IMR-90 (cell line): ENCODE data around the gene VIPR2. TPM values are rescaled to one million over a fixed set of nuclear protein-coding genes. Genes with fewer than 3 reads are reported as not detected.

Experiments used
- ATAC-seq: fragments of 200-7000 bp; cut with Tn5 transposase; 2 replicates; pipeline ENCODE4 v1.9.1; 2020; ENCODE audit warnings: low read depth, mild to moderate bottlenecking, moderate library complexity
- BruUV-seq: library from RNA; stranded (reverse); fragments of 400-500 nt; replicated peaks from 2 replicates; lab custom pipeline; 2021; lab: Mats Ljungman, UMichigan
- CTCF ChIA-PET: fragments of 300-600 bp; formaldehyde crosslinking; extraction: SDS; loops from one replicate; lab custom pipeline; 2021; ENCODE audit warnings: antibody characterized with exemption; lab: Yijun Ruan, JAX
- POLR2A ChIA-PET: fragments of 300-600 bp; sonication (Branson Sonifier 250); formaldehyde crosslinking; loops from one replicate; lab custom pipeline; 2022; ENCODE audit warnings: antibody characterized with exemption; ENCODE audit not compliant: unreplicated experiment; lab: Charles Lee
- DNase-seq: peaks from one replicate; pipeline ENCODE4 v3.0.0; 2013
- H2AFZ ChIP-seq: replicated peaks from 2 replicates; pipeline ENCODE3; 2013; ENCODE audit warnings: low read length, mild to moderate bottlenecking; ENCODE audit not compliant: poor library complexity
- H2AK5ac ChIP-seq: 2 replicates; pipeline ENCODE4 v1.6.1; 2013; ENCODE audit warnings: low read depth, low read length, inconsistent platforms
- H2AK9ac ChIP-seq: replicated peaks from 2 replicates; pipeline ENCODE3; 2013; ENCODE audit warnings: mild to moderate bottlenecking, low read depth, low read length, moderate library complexity; ENCODE audit not compliant: poor library complexity
- H2BK120ac ChIP-seq: 2 replicates; pipeline ENCODE4 v1.6.1; 2013; ENCODE audit warnings: low read depth, low read length, inconsistent platforms
- H2BK15ac ChIP-seq: 3 replicates; pipeline ENCODE4 v1.6.1; 2013; ENCODE audit warnings: low read depth, low read length, inconsistent platforms
- H2BK20ac ChIP-seq: 2 replicates; pipeline ENCODE4 v1.6.1; 2013; ENCODE audit warnings: low read depth, mild to moderate bottlenecking, inconsistent platforms, low read length, moderate library complexity
- H2BK5ac ChIP-seq: 2 replicates; pipeline ENCODE4 v1.6.1; 2013; ENCODE audit warnings: mild to moderate bottlenecking, low read depth, low read length, inconsistent platforms; ENCODE audit not compliant: poor library complexity, severe bottlenecking
- H3K14ac ChIP-seq: replicated peaks from 2 replicates; pipeline ENCODE4 v1.6.1; 2013; ENCODE audit warnings: low read depth, low read length, inconsistent platforms
- H3K18ac ChIP-seq: 2 replicates; pipeline ENCODE4 v1.6.1; 2013; ENCODE audit warnings: low read depth, low read length, control low read depth
- H3K23ac ChIP-seq: 2 replicates; pipeline ENCODE4 v1.6.1; 2013; ENCODE audit warnings: low read depth, low read length, inconsistent platforms
- H3K27ac ChIP-seq: 2 replicates; pipeline ENCODE4 v1.5.1; 2013; ENCODE audit warnings: mild to moderate bottlenecking, control low read depth, low read length; ENCODE audit not compliant: insufficient read depth
- H3K27me3 ChIP-seq: 2 replicates; pipeline ENCODE4 v1.6.1; 2013; ENCODE audit warnings: low read length; ENCODE audit not compliant: control insufficient read depth, insufficient read depth
- H3K36me3 ChIP-seq: 2 replicates; pipeline ENCODE4 v1.6.1; 2013; ENCODE audit warnings: low read length, mixed read lengths; ENCODE audit not compliant: control insufficient read depth, insufficient read depth
- H3K4ac ChIP-seq: 2 replicates; pipeline ENCODE4 v1.6.1; 2013; ENCODE audit warnings: low read depth, low read length, inconsistent platforms
- H3K4me1 ChIP-seq: 2 replicates; pipeline ENCODE4 v1.6.1; 2013; ENCODE audit warnings: low read length, mixed read lengths; ENCODE audit not compliant: control insufficient read depth, insufficient read depth
- H3K4me2 ChIP-seq: 2 replicates; pipeline ENCODE4 v1.6.1; 2013; ENCODE audit warnings: low read depth, mild to moderate bottlenecking, control low read depth, low read length, moderate library complexity
- H3K4me3 ChIP-seq: 2 replicates; pipeline ENCODE4 v1.5.1; 2013; ENCODE audit warnings: low read depth, mild to moderate bottlenecking, control low read depth, low read length, moderate library complexity; ENCODE audit not compliant: insufficient read depth
- H3K56ac ChIP-seq: 2 replicates; pipeline ENCODE4 v1.6.1; 2013; ENCODE audit warnings: low read length, inconsistent platforms; ENCODE audit not compliant: insufficient read depth; ENCODE audit errors: extremely low read depth
- H3K79me1 ChIP-seq, 2 experiments: 2 replicates each; pipeline ENCODE4 v1.6.1; 2013; ENCODE audit warnings: low read length in 2 of 2, inconsistent platforms in 1 of 2, low read depth in 1 of 2
- H3K9ac ChIP-seq: 2 replicates; pipeline ENCODE4 v1.6.1; 2013; ENCODE audit warnings: low read depth, low read length, control low read depth
- H3K9me1 ChIP-seq: 2 replicates; pipeline ENCODE4 v1.6.1; 2013; ENCODE audit warnings: low read length, inconsistent platforms; ENCODE audit not compliant: insufficient read depth
- H3K9me3 ChIP-seq: 2 replicates; pipeline ENCODE4 v1.6.1; 2013; ENCODE audit warnings: low read length; ENCODE audit not compliant: control insufficient read depth, insufficient read depth
- H4K20me1 ChIP-seq: 2 replicates; pipeline ENCODE4 v1.6.1; 2013; ENCODE audit warnings: low read length, inconsistent platforms; ENCODE audit not compliant: insufficient read depth
- H4K5ac ChIP-seq: 2 replicates; pipeline ENCODE4 v1.6.1; 2013; ENCODE audit warnings: mild to moderate bottlenecking, low read depth, low read length, control low read depth
- H4K8ac ChIP-seq, 2 experiments: 2 replicates each; pipeline ENCODE4 v1.6.1; 2013; ENCODE audit warnings: low read depth in 2 of 2, low read length in 2 of 2, control low read depth in 1 of 2, inconsistent platforms in 1 of 2
- H4K91ac ChIP-seq: 2 replicates; pipeline ENCODE4 v1.6.1; 2013; ENCODE audit warnings: low read depth, low read length, inconsistent platforms; ENCODE audit not compliant: insufficient read depth
- BHLHE40 ChIP-seq: fragments of 150-350 bp; IDR thresholded peaks from 2 replicates; pipeline ENCODE4 v1.6.1; 2016; ENCODE audit warnings: mild to moderate bottlenecking, low read depth, low read length
- CEBPB ChIP-seq: IDR thresholded peaks from 2 replicates; pipeline ENCODE4 v1.6.1; 2012; ENCODE audit warnings: low read depth, low read length, improper control_type of control experiment
- CHD1 ChIP-seq: IDR thresholded peaks from 2 replicates; pipeline ENCODE4 v1.6.1; 2012; ENCODE audit warnings: low read depth, low read length, improper control_type of control experiment
- FOS ChIP-seq: fragments of 150-350 bp; IDR thresholded peaks from 2 replicates; pipeline ENCODE4 v1.6.1; 2016; ENCODE audit warnings: low read depth, low read length
- MAFK ChIP-seq: IDR thresholded peaks from 2 replicates; pipeline ENCODE4 v1.6.1; 2012; ENCODE audit warnings: low read depth, low read length, improper control_type of control experiment
- MAZ ChIP-seq: IDR thresholded peaks from 2 replicates; pipeline ENCODE4 v1.6.1; 2012; ENCODE audit warnings: low read depth, mild to moderate bottlenecking, low read length, improper control_type of control experiment, moderate library complexity, borderline replicate concordance
- NFE2L2 ChIP-seq: fragments of 150-350 bp; IDR thresholded peaks from 2 replicates; pipeline ENCODE4 v1.6.1; 2016; ENCODE audit warnings: low read depth, mild to moderate bottlenecking, low read length
- POLR2A ChIP-seq: IDR thresholded peaks from 2 replicates; pipeline ENCODE4 v1.6.1; 2012; ENCODE audit warnings: mild to moderate bottlenecking, low read depth, low read length
- RCOR1 ChIP-seq: IDR thresholded peaks from 2 replicates; pipeline ENCODE4 v1.6.1; 2012; ENCODE audit warnings: mild to moderate bottlenecking, low read length, improper control_type of control experiment; ENCODE audit not compliant: insufficient replicate concordance
- RFX5 ChIP-seq: IDR thresholded peaks from 2 replicates; pipeline ENCODE4 v1.8.0; 2012; ENCODE audit warnings: low read depth, mild to moderate bottlenecking, low read length, moderate library complexity
- WGBS, 2 experiments: methylation state at CpG; one replicate each; pipeline versions ENCODE4 v1.1.5 to v1.1.7; 2013; ENCODE audit warnings: missing lambda C conversion rate in 2 of 2; ENCODE audit not compliant: insufficient read length in 1 of 2; ENCODE audit errors: extremely low coverage in 2 of 2; 5-methylcytosine and 5-hydroxymethylcytosine counted together
- dilution Hi-C: fragments of 300-500 bp; cut with HindIII; formaldehyde crosslinking; loops from one replicate; pipeline ENCODE4 v1.14.3; 2018; ENCODE audit warnings: low sequenced_read_pairs; ENCODE audit not compliant: unreplicated experiment
- in situ Hi-C: fragments of 300-500 bp; cut with MboI; formaldehyde crosslinking; loops from 3 replicates; pipeline ENCODE4 v1.14.3; 2019; ENCODE audit warnings: low sequenced_read_pairs, inconsistent platforms, mixed read lengths
- intact Hi-C: fragments of 100-400 bp; cut with micrococcal nuclease; formaldehyde crosslinking; loops from 2 replicates; pipeline ENCODE4 v1.10.0; 2022
- polyA plus RNA-seq, 3 experiments: library from polyadenylated mRNA; depleted of rRNA; stranded (reverse); fragments of >200 nt; gene quantifications; 2 replicates each; pipeline ENCODE4 v1.2.3, GENCODE V29; 2012; ENCODE audit warnings: low replicate concordance in 1 of 3
- total RNA-seq: library from RNA; depleted of rRNA; stranded (reverse); fragments of >200 nt; gene quantifications from 2 replicates; pipeline ENCODE4 v1.2.3, GENCODE V29; 2012
- TF ChIP-seq, protein P1 (sequence below): fragments of 150-350 bp; IDR thresholded peaks from 2 replicates; pipeline ENCODE4 v1.6.1; 2017; ENCODE audit warnings: mild to moderate bottlenecking, antibody characterized with exemption, low read length, low read depth
- TF ChIP-seq, protein P2 (sequence below): conservative IDR thresholded peaks from 2 replicates; pipeline ENCODE4 v1.5.1; 2012; ENCODE audit warnings: mild to moderate bottlenecking, low read depth, low read length, improper control_type of control experiment

Gene VIPR2
- total and polyA plus RNA-seq, 2 of the 4 experiments (the other 2 are of a cell fraction) = not detected

DNA sequence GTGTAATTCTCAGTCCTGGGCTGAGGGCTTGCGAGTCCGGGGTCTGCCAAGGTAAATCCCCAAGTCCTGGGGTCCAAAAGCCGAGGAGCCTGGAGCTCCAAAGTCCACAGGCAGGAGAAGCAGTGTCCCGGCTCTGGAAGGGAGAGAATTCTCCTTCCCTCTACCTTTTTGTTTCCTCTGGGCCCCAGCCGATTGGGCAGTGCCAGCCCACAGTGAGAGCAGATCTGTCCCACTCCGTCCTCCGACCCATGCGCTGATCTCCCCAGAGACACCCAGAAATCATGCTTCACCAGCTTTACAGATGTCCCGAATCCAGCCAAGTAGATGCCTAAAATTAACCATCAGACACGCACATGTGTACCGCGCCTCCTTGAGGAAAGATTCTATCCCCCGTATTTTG, 8.1 kb upstream of the VIPR2 start:
- H3K4me2 ChIP-seq = no peak overlapping the region
- H2BK5ac ChIP-seq = no peak overlapping the region
- TF ChIP-seq, protein P1, sequence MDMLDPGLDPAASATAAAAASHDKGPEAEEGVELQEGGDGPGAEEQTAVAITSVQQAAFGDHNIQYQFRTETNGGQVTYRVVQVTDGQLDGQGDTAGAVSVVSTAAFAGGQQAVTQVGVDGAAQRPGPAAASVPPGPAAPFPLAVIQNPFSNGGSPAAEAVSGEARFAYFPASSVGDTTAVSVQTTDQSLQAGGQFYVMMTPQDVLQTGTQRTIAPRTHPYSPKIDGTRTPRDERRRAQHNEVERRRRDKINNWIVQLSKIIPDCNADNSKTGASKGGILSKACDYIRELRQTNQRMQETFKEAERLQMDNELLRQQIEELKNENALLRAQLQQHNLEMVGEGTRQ = no peak
- TF ChIP-seq NFE2L2 = no peak
- TF ChIP-seq CEBPB = no peak
- no peak for TF ChIP-seq CHD1
- no peak for TF ChIP-seq MAZ
- TF ChIP-seq RFX5 = no peak
- TF ChIP-seq BHLHE40 = no peak
- TF ChIP-seq POLR2A = no peak
- TF ChIP-seq, protein P2, sequence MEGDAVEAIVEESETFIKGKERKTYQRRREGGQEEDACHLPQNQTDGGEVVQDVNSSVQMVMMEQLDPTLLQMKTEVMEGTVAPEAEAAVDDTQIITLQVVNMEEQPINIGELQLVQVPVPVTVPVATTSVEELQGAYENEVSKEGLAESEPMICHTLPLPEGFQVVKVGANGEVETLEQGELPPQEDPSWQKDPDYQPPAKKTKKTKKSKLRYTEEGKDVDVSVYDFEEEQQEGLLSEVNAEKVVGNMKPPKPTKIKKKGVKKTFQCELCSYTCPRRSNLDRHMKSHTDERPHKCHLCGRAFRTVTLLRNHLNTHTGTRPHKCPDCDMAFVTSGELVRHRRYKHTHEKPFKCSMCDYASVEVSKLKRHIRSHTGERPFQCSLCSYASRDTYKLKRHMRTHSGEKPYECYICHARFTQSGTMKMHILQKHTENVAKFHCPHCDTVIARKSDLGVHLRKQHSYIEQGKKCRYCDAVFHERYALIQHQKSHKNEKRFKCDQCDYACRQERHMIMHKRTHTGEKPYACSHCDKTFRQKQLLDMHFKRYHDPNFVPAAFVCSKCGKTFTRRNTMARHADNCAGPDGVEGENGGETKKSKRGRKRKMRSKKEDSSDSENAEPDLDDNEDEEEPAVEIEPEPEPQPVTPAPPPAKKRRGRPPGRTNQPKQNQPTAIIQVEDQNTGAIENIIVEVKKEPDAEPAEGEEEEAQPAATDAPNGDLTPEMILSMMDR = no peak
- no peak for TF ChIP-seq RCOR1
- no peak for TF ChIP-seq FOS
- no peak for TF ChIP-seq MAFK
- H4K20me1 ChIP-seq = no peaks in the 10 kb centered on the region
- POLR2A ChIA-PET = no interaction called here
- H4K5ac ChIP-seq = no peak overlapping the region
- no peak overlapping the region for H2AK9ac ChIP-seq
- no peak overlapping the region for H3K4ac ChIP-seq
- no peak overlapping the region for H2BK15ac ChIP-seq
- H3K56ac ChIP-seq = no peak overlapping the region
- in situ Hi-C loops (no loop called here), dilution Hi-C loops (no loop called here), intact Hi-C loops (no loop called here)
- H3K9me1 ChIP-seq = no peaks in the 10 kb centered on the region
- H3K14ac ChIP-seq = no peak overlapping the region
- no peaks in the 10 kb centered on the region for H3K36me3 ChIP-seq
- BruUV-seq = no TSS peak
- H3K9ac ChIP-seq = no peak overlapping the region
- H2AFZ ChIP-seq = no peak overlapping the region
- no peak overlapping the region for H2BK20ac ChIP-seq
- no peak overlapping the region for H2BK120ac ChIP-seq
- H3K18ac ChIP-seq = no peak overlapping the region
- no peak overlapping the region for H4K91ac ChIP-seq
- no peak overlapping the region for H4K8ac ChIP-seq
- no peaks in the 10 kb centered on the region for H3K4me1 ChIP-seq
- no peak overlapping the region for H2AK5ac ChIP-seq
- H3K27ac ChIP-seq = no peak overlapping the region
- H3K79me1 ChIP-seq = no peaks in the 10 kb centered on the region
- peaks cover 40% of the 10 kb centered on the region for H3K9me3 ChIP-seq
- 67% methylated on average over 10 of the region's 13 CpGs; no CpG with 5 or more reads in 1 of the 2 experiments for WGBS, 2 experiments
- no peaks in the 10 kb centered on the region for H3K27me3 ChIP-seq
- ATAC-seq (no peak), DNase-seq (no peak)
- CTCF ChIA-PET = no interaction called here
- no peak overlapping the region for H3K23ac ChIP-seq
- H3K4me3 ChIP-seq = no peak overlapping the region
